DOHH2 (cell line): ENCODE results near the gene DYDC2.

Experiments used
- EZH2phosphoT487 ChIP-seq: fragments of 200-600 bp; sonication (generic); IDR thresholded peaks from 2 replicates; pipeline ENCODE4 v1.6.1; 2017; ENCODE audit warnings: borderline replicate concordance, mild to moderate bottlenecking, antibody characterized with exemption, low read length, moderate library complexity, mixed read lengths
- TF ChIP-seq, protein P1 (sequence below): fragments of 200-600 bp; sonication (generic); IDR thresholded peaks from one replicate; pipeline ENCODE4 v1.5.1; 2014; ENCODE audit warnings: antibody characterized with exemption, mild to moderate bottlenecking, low read depth, low read length; ENCODE audit not compliant: poor library complexity, severe bottlenecking

DNA sequence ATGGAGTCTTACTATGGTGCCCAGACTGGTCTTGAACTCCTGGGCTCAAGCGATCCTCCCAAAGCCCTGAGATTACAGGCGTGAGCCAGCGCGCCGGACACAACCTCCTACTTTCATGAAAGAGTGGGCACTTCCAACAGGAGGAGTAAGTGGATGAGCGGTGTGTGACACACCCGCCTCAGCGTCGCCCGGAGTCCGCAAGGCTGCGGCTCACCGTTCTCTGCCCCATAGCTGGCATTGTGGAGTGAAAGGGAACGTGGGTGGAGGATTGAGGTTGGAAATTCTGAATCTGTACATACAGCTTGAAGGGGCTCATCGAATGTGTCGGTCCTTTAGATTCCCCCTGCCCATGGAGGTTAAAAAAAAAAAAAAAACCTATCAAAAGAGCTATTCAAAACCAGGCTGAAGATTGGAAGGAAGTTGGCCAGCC is 51.2 kb downstream of the DYDC2 start:
- TF ChIP-seq, protein P1, sequence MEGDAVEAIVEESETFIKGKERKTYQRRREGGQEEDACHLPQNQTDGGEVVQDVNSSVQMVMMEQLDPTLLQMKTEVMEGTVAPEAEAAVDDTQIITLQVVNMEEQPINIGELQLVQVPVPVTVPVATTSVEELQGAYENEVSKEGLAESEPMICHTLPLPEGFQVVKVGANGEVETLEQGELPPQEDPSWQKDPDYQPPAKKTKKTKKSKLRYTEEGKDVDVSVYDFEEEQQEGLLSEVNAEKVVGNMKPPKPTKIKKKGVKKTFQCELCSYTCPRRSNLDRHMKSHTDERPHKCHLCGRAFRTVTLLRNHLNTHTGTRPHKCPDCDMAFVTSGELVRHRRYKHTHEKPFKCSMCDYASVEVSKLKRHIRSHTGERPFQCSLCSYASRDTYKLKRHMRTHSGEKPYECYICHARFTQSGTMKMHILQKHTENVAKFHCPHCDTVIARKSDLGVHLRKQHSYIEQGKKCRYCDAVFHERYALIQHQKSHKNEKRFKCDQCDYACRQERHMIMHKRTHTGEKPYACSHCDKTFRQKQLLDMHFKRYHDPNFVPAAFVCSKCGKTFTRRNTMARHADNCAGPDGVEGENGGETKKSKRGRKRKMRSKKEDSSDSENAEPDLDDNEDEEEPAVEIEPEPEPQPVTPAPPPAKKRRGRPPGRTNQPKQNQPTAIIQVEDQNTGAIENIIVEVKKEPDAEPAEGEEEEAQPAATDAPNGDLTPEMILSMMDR = no peak
- no peak for TF ChIP-seq EZH2phosphoT487
